Measurements from ENCODE around the gene DBNDD1.

Gene DBNDD1

GRCh38 chr16:90044111-90044551, 24.9 kb upstream of the DBNDD1 start:
- DNase-seq (ENCODE audit: low spot score), result peak; percentile 34
- TF ChIP-seq CTCF (IDR thresholded peaks at IDR 0.05; ENCODE audit: borderline replicate concordance, control extremely low read depth, extremely low read depth, insufficient read depth, missing control alignments), result no peak
- in situ Hi-C loops (cut with MboI; ENCODE audit: low sequenced_read_pairs, unreplicated experiment), result no loop called here

DNA sequence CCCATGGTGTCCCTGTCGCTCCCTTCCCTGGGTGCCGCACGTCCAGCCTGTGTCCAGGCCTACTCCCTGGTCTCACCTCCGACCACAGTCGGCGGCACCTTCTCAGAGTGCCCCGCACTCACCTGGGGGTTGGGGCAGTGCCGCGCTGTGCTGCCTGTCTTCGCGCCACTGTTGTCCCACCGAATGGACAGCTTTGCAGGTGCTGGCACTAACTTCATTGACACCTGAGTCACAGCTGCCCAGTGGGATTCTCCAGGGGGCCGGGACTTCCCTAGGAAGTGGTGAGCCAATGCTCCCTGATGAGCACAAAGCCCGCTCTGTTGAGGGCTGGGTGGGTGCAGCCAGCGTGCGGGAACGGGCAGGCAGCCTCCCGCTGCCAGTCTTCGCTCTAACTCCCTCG, 24.3 kb upstream of the DBNDD1 start:
- TF ChIP-seq CTCF (IDR thresholded peaks at IDR 0.05; ENCODE audit: borderline replicate concordance, control extremely low read depth, extremely low read depth, insufficient read depth, missing control alignments), result no peak
- peak; percentile 33 for DNase-seq (ENCODE audit: low spot score)
- in situ Hi-C loops (cut with MboI; ENCODE audit: low sequenced_read_pairs, unreplicated experiment), result no loop called here

- DNase-seq (ENCODE audit: low spot score), result peak; percentile 26
- in situ Hi-C loops (cut with MboI; ENCODE audit: low sequenced_read_pairs, unreplicated experiment), result no loop called here
- TF ChIP-seq CTCF (IDR thresholded peaks at IDR 0.05; ENCODE audit: borderline replicate concordance, control extremely low read depth, extremely low read depth, insufficient read depth, missing control alignments), result no peak
Measured at GRCh38 chr16:90042946-90043514, 23.8 kb upstream of the DBNDD1 start.

DNA sequence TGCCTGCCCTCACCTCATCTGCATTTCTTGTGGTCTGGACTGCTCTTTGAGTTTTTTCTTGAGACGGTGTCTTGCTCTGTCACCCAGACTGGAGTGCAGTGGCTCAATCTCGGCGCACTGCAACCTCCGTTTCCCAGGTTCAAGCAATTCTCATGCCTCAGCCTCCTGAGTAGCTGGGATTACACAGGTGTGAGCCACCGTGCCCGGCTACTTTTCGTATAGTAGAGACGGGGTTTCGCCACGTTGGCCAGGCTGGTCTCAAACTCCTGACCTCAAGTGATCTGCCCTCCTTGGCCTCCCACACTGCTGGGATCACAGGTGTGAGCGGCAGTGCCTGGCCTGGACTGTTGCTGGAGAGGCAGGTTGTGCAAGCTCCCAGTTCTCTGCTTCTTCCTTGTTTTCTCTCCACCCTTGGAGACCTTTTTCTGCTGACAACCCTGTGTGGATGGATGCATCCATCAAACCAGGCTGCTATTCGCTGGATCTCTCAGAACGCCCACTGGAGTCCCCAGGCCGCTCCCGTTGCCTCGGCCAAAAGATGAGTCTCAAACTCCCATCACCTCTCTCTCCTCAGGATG, 22.7 kb upstream of the DBNDD1 start:
- in situ Hi-C loops (cut with MboI; ENCODE audit: low sequenced_read_pairs, unreplicated experiment), result no loop called here

GRCh38 chr16:90040152-90041023, 21.1 kb upstream of the DBNDD1 start:
- DNase-seq (ENCODE audit: low spot score), result peak; percentile 22
- in situ Hi-C loops (cut with MboI; ENCODE audit: low sequenced_read_pairs, unreplicated experiment), result no loop called here
- TF ChIP-seq CTCF (IDR thresholded peaks at IDR 0.05; ENCODE audit: borderline replicate concordance, control extremely low read depth, extremely low read depth, insufficient read depth, missing control alignments), result no peak

More for the DNA sequence above, 22.7 kb upstream of the DBNDD1 start:
- DNase-seq (ENCODE audit: low spot score), result no peak
- no peak for TF ChIP-seq CTCF (IDR thresholded peaks at IDR 0.05; ENCODE audit: borderline replicate concordance, control extremely low read depth, extremely low read depth, insufficient read depth, missing control alignments)

GRCh38 chr16:90037276-90037675, 18.0 kb upstream of the DBNDD1 start:
- peak; percentile 12 for DNase-seq (ENCODE audit: low spot score)
- in situ Hi-C loops (cut with MboI; ENCODE audit: low sequenced_read_pairs, unreplicated experiment), result no loop called here
- TF ChIP-seq CTCF (IDR thresholded peaks at IDR 0.05; ENCODE audit: borderline replicate concordance, control extremely low read depth, extremely low read depth, insufficient read depth, missing control alignments), result no peak
